Caco-2 (cell line): Measurements from ENCODE around the gene METTL2A. TPM values are rescaled to one million over a fixed set of nuclear protein-coding genes. Genes with fewer than 3 reads are reported as not detected.

ENCODE experiments used
- BruUV-seq: library from RNA; stranded (reverse); fragments of 400-500 nt; replicated peaks from 2 replicates; lab custom pipeline; 2021; lab: Mats Ljungman, UMichigan
- CTCF ChIA-PET: fragments of 300-600 bp; sonication (Branson Sonifier 250); formaldehyde crosslinking; loops from one replicate; lab custom pipeline; 2022; ENCODE audit warnings: antibody characterized with exemption; lab: Charles Lee
- POLR2A ChIA-PET: fragments of 300-600 bp; sonication (Branson Sonifier 250); formaldehyde crosslinking; loops from one replicate; lab custom pipeline; 2022; ENCODE audit warnings: antibody characterized with exemption; lab: Charles Lee
- DNase-seq, 2 experiments: peaks; one replicate each; pipeline versions ENCODE4 v3.0.0 to v3.0.0-alpha.2; 2020 to 2022
- H3K27me3 ChIP-seq: replicated peaks from 2 replicates; pipeline ENCODE4 v1.6.0; 2011; ENCODE audit warnings: low read length; ENCODE audit not compliant: control insufficient read depth, insufficient read depth
- H3K36me3 ChIP-seq: 2 replicates; pipeline ENCODE4 v1.5.1; 2011; ENCODE audit warnings: low read length; ENCODE audit not compliant: control insufficient read depth, insufficient read depth
- H3K4me1 ChIP-seq: fragments of 250-450 bp; sonication (Bioruptor Pico); 2 replicates; pipeline ENCODE4 v1.5.1; 2020; ENCODE audit warnings: mild to moderate bottlenecking
- H3K4me3 ChIP-seq: 2 replicates; pipeline ENCODE4 v1.5.1; 2011; ENCODE audit warnings: low read depth, mild to moderate bottlenecking, control low read depth, low read length
- H3K9me3 ChIP-seq: fragments of 250-450 bp; sonication (Bioruptor Pico); 2 replicates; pipeline ENCODE4 v1.5.1; 2020; ENCODE audit warnings: mild to moderate bottlenecking, moderate library complexity
- H3K27ac Mint-ChIP-seq: one replicate; pipeline ENCODE4 v1.8.0; 2022; ENCODE audit warnings: mixed read lengths; ENCODE audit not compliant: unreplicated experiment
- H3K27me3 Mint-ChIP-seq: one replicate; pipeline ENCODE4 v1.8.0; 2022; ENCODE audit warnings: mixed read lengths; ENCODE audit not compliant: insufficient read depth, unreplicated experiment
- H3K36me3 Mint-ChIP-seq: one replicate; pipeline ENCODE4 v1.8.0; 2022; ENCODE audit warnings: mild to moderate bottlenecking, mixed read lengths; ENCODE audit not compliant: insufficient read depth, unreplicated experiment
- H3K4me1 Mint-ChIP-seq: one replicate; pipeline ENCODE4 v1.8.0; 2022; ENCODE audit warnings: low read depth, mixed read lengths; ENCODE audit not compliant: unreplicated experiment
- H3K4me3 Mint-ChIP-seq: one replicate; pipeline ENCODE4 v1.8.0; 2022; ENCODE audit warnings: mild to moderate bottlenecking, moderate library complexity, mixed read lengths; ENCODE audit not compliant: unreplicated experiment
- H3K9me3 Mint-ChIP-seq: one replicate; pipeline ENCODE4 v1.8.0; 2022; ENCODE audit warnings: mixed read lengths; ENCODE audit not compliant: unreplicated experiment
- intact Hi-C: fragments of 100-400 bp; cut with micrococcal nuclease; formaldehyde crosslinking; loops from one replicate; pipeline ENCODE4 v1.10.0; 2022; ENCODE audit not compliant: unreplicated experiment
- total RNA-seq: library from RNA; stranded (reverse); gene quantifications from 2 replicates; pipeline ENCODE4 v1.2.3, GENCODE V29; 2022
- TF ChIP-seq, protein P1 (sequence below), 2 experiments: fragments of 200-600 bp in 1 of 2; IDR thresholded peaks; 1 replicate in 1 of 2; 2 replicates in 1 of 2; pipeline versions ENCODE4 v1.5.1 to v1.8.0; 2011 to 2022; ENCODE audit warnings: antibody characterized with exemption in 1 of 2, control low read depth in 1 of 2, inconsistent platforms in 1 of 2, low read depth in 1 of 2, low read length in 1 of 2, mild to moderate bottlenecking in 1 of 2, moderate library complexity in 1 of 2; ENCODE audit not compliant: insufficient read depth in 1 of 2, severe bottlenecking in 1 of 2, unreplicated experiment in 1 of 2

The METTL2A gene
- total RNA-seq, 1 experiment from 2014 or later = 31.4 TPM

DNA sequence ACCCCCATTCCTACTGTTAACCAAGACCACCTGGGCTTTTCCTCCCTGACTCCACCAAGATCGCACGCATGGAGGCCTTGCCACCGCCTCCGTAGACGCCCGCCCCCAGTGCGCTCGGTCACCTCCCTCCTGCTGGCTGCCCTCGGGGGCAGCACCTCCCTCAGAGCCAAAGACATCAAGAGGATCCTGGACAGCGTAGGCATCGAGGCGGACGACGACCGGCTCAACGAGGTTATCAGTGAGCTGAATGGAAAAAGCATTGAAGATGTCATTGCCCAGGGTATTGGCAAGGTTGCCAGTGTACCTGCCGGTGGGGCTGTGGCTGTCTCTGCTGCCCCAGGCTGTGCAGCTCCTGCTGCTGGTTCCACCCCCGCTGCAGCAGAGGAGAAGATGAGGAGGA, 42.1 kb upstream of the METTL2A start:
- Mint-ChIP-seq H3K9me3 (no peaks in the 10 kb centered on the region), H3K4me3 (no peak overlapping the region), H3K27me3 (peaks cover 12% of the 10 kb centered on the region), H3K27ac (no peak overlapping the region), H3K4me1 (no peaks in the 10 kb centered on the region), H3K36me3 (no peaks in the 10 kb centered on the region)
- no peak for DNase-seq
- no peaks in the 10 kb centered on the region for H3K27me3 ChIP-seq
- no TSS peak for BruUV-seq
- ChIA-PET POLR2A (no interaction called here), CTCF (no interaction called here)
- TF ChIP-seq, protein P1, sequence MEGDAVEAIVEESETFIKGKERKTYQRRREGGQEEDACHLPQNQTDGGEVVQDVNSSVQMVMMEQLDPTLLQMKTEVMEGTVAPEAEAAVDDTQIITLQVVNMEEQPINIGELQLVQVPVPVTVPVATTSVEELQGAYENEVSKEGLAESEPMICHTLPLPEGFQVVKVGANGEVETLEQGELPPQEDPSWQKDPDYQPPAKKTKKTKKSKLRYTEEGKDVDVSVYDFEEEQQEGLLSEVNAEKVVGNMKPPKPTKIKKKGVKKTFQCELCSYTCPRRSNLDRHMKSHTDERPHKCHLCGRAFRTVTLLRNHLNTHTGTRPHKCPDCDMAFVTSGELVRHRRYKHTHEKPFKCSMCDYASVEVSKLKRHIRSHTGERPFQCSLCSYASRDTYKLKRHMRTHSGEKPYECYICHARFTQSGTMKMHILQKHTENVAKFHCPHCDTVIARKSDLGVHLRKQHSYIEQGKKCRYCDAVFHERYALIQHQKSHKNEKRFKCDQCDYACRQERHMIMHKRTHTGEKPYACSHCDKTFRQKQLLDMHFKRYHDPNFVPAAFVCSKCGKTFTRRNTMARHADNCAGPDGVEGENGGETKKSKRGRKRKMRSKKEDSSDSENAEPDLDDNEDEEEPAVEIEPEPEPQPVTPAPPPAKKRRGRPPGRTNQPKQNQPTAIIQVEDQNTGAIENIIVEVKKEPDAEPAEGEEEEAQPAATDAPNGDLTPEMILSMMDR (IDR thresholded peaks at IDR 0.05; ENCODE audit: insufficient read depth in 1 of 2, low read depth in 1 of 2, low read length in 1 of 2, severe bottlenecking in 1 of 2, unreplicated experiment in 1 of 2) = no peak
- no peaks in the 10 kb centered on the region for H3K9me3 ChIP-seq
- intact Hi-C loops = no loop called here
- no peak overlapping the region for H3K4me3 ChIP-seq
- no peaks in the 10 kb centered on the region for H3K36me3 ChIP-seq
- H3K4me1 ChIP-seq = no peaks in the 10 kb centered on the region

DNA sequence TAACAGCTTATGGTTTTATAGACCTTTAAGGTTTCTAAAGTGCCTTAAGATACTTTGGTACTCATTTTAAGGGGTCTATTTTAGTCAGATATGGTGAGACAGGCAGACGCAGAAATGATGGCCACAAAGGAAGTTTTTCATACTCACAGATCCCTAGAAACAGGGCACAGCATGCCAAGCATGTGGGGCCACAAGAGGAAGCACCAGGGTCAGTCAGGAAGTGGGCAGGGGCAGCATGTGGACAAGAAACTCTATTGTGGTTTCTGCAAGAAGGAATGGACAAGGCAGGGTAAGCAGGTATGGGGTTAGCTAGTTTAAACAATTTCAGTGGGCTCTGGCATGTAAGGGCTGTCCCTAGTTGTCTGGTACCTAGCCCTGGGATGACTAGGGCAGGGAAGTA, 34.8 kb upstream of the METTL2A start:
- Histone ChIP-seq H3K4me3 (no peak overlapping the region), H3K9me3 (no peaks in the 10 kb centered on the region), H3K4me1 (no peaks in the 10 kb centered on the region), H3K36me3 (no peaks in the 10 kb centered on the region), H3K27me3 (no peaks in the 10 kb centered on the region)
- POLR2A ChIA-PET = no interaction called here
- H3K4me3 Mint-ChIP-seq = no peak overlapping the region
- no peaks in the 10 kb centered on the region for H3K9me3 Mint-ChIP-seq
- H3K27me3 Mint-ChIP-seq = peaks cover 2% of the 10 kb centered on the region
- no TSS peak for BruUV-seq
- H3K36me3 Mint-ChIP-seq = no peaks in the 10 kb centered on the region
- TF ChIP-seq, protein P1 (IDR thresholded peaks at IDR 0.05; ENCODE audit: insufficient read depth in 1 of 2, low read depth in 1 of 2, low read length in 1 of 2, severe bottlenecking in 1 of 2, unreplicated experiment in 1 of 2) = no peak
- no peak for DNase-seq
- H3K27ac Mint-ChIP-seq = no peak overlapping the region
- H3K4me1 Mint-ChIP-seq = no peaks in the 10 kb centered on the region
- intact Hi-C loops = no loop called here
- CTCF ChIA-PET = no interaction called here

DNA sequence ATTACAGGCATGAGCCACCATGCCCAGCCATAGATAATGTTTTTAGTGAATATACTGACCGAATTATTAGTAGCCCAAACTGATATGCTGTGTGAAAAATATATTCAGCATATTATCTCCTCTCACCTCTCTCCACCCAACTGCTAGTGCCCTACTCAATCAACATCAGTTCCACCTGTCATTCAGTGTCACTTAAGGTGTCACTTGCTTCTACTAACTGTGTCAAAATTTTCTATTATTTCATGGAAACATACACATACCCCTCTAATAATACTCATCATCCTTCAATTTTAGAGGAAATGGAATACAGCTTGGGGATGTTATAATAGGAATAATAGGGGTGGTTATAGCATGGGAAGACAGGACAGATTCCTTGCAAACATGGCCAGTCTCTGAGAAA, 30.8 kb upstream of the METTL2A start:
- no peak for DNase-seq
- H3K4me3 ChIP-seq = no peak overlapping the region
- no peaks in the 10 kb centered on the region for H3K27me3 ChIP-seq
- ChIA-PET CTCF (no interaction called here), POLR2A (no interaction called here)
- no peaks in the 10 kb centered on the region for H3K4me1 ChIP-seq
- no peaks in the 10 kb centered on the region for H3K9me3 ChIP-seq
- H3K4me1 Mint-ChIP-seq = no peaks in the 10 kb centered on the region
- no peaks in the 10 kb centered on the region for H3K9me3 Mint-ChIP-seq
- no peak overlapping the region for H3K4me3 Mint-ChIP-seq
- BruUV-seq = no TSS peak
- no peaks in the 10 kb centered on the region for H3K36me3 Mint-ChIP-seq
- H3K36me3 ChIP-seq = no peaks in the 10 kb centered on the region
- TF ChIP-seq, protein P1 (IDR thresholded peaks at IDR 0.05; ENCODE audit: insufficient read depth in 1 of 2, low read depth in 1 of 2, low read length in 1 of 2, severe bottlenecking in 1 of 2, unreplicated experiment in 1 of 2) = no peak
- H3K27me3 Mint-ChIP-seq = peaks cover 2% of the 10 kb centered on the region
- no peak overlapping the region for H3K27ac Mint-ChIP-seq
- intact Hi-C loops = no loop called here
